Measurements from ENCODE around the gene EXPH5. TPM values are rescaled to one million over a fixed set of nuclear protein-coding genes. Genes with fewer than 3 reads are reported as not detected.

EXPH5 gene
- total RNA-seq, 1 experiment from 2014 or later = 36.3 TPM

DNA sequence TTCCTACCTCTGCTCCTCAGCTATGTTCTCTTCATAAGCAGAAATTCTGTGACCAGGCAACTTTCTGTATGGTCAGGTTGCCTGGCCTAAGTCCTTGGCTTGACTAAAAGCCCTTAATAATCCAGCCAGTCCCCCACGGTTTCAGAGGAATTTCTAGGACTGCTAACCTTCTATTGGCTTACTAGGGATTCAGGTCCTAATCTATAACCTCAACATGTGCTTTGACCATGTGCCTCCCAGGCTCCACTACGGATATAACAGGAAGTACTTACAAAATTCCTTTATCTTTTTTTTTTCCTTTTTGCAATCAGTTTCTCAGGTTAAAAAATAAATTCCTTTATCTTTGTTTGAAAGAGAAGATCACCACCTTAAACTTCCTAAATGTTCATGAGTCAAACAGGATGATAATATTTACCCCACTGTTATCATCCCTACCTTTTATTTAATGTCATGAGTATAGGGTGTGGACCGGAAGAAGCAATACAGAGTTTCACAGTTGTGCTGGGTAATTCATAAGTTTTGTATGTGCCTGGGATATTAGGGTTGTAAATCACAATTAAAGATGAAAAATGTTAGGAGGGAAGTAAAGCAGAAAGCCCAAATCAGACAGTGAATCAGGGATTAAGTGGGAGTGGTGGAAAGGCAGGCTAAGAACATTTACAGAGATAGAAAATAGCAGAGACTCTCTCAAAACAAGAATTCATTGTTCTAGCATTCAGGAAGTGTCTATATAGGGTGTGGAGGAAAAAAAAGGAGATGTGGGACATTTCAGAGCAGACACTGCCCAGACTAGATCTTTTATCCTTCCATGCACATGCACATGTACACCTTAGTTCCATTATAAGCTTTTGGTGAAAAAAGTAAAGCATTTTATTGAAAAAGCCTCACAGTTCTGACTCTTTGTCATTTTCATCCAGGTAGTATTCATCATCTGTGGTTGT is 84.6 kb downstream of the EXPH5 start:
- no peaks in the 10 kb centered on the region for H3K4me1 ChIP-seq (replicated peaks; ENCODE audit: insufficient read depth)
- ChIA-PET CTCF (no interaction called here), POLR2A (ENCODE audit: unreplicated experiment) (no interaction called here)
- no peak overlapping the region for H3K4me3 ChIP-seq
- H3K9me3 ChIP-seq (ENCODE audit: insufficient read depth, low read depth) = no peaks in the 10 kb centered on the region
- no peak for DNase-seq
- BruUV-seq (replicated peaks) = no TSS peak
- H3K27me3 ChIP-seq (ENCODE audit: insufficient read depth, low read depth) = no peaks in the 10 kb centered on the region
- no peak overlapping the region for H3K27ac ChIP-seq
- intact Hi-C loops (cut with micrococcal nuclease; ENCODE audit: unreplicated experiment) = no loop called here
- TF ChIP-seq EZH2 (IDR thresholded peaks at IDR 0.05; ENCODE audit: low read depth) (no peak), CTCF (conservative IDR thresholded peaks at IDR 0.05) (no peak)
- H2AFZ ChIP-seq = no peak overlapping the region
- H3K36me3 ChIP-seq (ENCODE audit: low read depth) = peaks cover 17% of the 10 kb centered on the region; the same call in 1 of the 2 replicates
- no peaks in the 10 kb centered on the region for H4K20me1 ChIP-seq (ENCODE audit: insufficient read depth)
- no peak overlapping the region for H3K4me2 ChIP-seq
- H3F3A ChIP-seq (ENCODE audit: insufficient read depth, low read depth) = peaks cover 3% of the 10 kb centered on the region; the same call in 1 of the 2 replicates
- H3K79me2 ChIP-seq (ENCODE audit: low read depth) = no peaks in the 10 kb centered on the region
- no peaks in the 10 kb centered on the region for H3K9me2 ChIP-seq (ENCODE audit: insufficient read depth)

DNA sequence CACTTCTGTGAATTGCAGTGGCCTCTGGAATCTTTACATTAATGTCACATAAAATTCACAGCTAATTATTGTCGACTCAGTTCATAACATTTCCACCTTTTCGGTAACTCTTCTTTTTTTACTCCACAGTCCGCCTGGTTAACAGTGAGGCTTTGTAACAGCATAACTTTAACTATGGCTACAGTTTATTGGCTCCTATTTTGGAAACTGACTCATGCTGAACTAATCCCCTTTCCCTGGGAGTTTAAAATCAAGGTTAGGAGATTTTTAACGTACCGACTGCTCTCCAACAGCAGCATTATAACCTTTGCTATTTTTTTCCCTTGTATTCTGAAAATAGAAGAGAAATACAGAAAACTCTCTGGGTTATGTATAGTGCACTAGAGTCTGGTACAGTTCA is 92.2 kb downstream of the EXPH5 start:
- Histone ChIP-seq H3K4me3 (no peak overlapping the region), H3K9me2 (ENCODE audit: insufficient read depth) (no peaks in the 10 kb centered on the region), H3K9me3 (ENCODE audit: insufficient read depth, low read depth) (no peaks in the 10 kb centered on the region), H3K27ac (no peak overlapping the region), H3F3A (ENCODE audit: insufficient read depth, low read depth) (peaks cover 20% of the 10 kb centered on the region), H3K4me2 (no peak overlapping the region), H4K20me1 (ENCODE audit: insufficient read depth) (no peaks in the 10 kb centered on the region), H3K27me3 (ENCODE audit: insufficient read depth, low read depth) (no peaks in the 10 kb centered on the region), H3K79me2 (ENCODE audit: low read depth) (peaks cover 4% of the 10 kb centered on the region), H2AFZ (no peak overlapping the region), H3K4me1 (replicated peaks; ENCODE audit: insufficient read depth) (peaks cover 10% of the 10 kb centered on the region), H3K36me3 (ENCODE audit: low read depth) (no peaks in the 10 kb centered on the region)
- POLR2A ChIA-PET (ENCODE audit: unreplicated experiment) = no interaction called here
- CTCF ChIA-PET = no interaction called here
- TF ChIP-seq EZH2 (IDR thresholded peaks at IDR 0.05; ENCODE audit: low read depth) (no peak), CTCF (conservative IDR thresholded peaks at IDR 0.05) (no peak)
- DNase-seq = no peak
- BruUV-seq (replicated peaks) = no TSS peak
- intact Hi-C loops (cut with micrococcal nuclease; ENCODE audit: unreplicated experiment) = no loop called here

DNA sequence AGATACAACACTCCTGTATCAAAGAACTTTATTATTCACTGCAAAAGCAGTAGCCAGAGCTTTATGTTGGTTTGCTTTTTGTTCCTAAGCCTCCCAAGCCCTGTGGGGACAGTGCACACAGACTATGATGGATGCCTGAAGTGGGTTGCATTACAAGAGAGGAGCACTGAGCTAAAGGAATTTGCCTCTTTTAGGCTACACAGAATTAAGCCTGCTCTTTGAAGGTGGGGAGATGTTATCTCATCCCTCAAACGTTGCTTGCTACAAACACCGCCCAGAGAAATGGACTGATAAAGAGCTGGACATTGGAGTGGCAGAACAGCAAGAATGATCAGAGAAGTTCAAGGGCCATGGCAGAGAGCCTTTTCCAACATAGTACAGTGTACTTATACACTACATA is 92.8 kb downstream of the EXPH5 start:
- Histone ChIP-seq H4K20me1 (ENCODE audit: insufficient read depth) (no peaks in the 10 kb centered on the region), H3K4me2 (no peak overlapping the region), H3K9me3 (ENCODE audit: insufficient read depth, low read depth) (no peaks in the 10 kb centered on the region), H3K9me2 (ENCODE audit: insufficient read depth) (no peaks in the 10 kb centered on the region), H3K36me3 (ENCODE audit: low read depth) (no peaks in the 10 kb centered on the region), H3K27ac (no peak overlapping the region), H3F3A (ENCODE audit: insufficient read depth, low read depth) (peaks cover 24% of the 10 kb centered on the region), H3K27me3 (ENCODE audit: insufficient read depth, low read depth) (no peaks in the 10 kb centered on the region), H2AFZ (no peak overlapping the region), H3K79me2 (ENCODE audit: low read depth) (peaks cover 9% of the 10 kb centered on the region), H3K4me1 (replicated peaks; ENCODE audit: insufficient read depth) (peaks cover 16% of the 10 kb centered on the region), H3K4me3 (no peak overlapping the region)
- TF ChIP-seq EZH2 (IDR thresholded peaks at IDR 0.05; ENCODE audit: low read depth) = no peak
- TF ChIP-seq CTCF (conservative IDR thresholded peaks at IDR 0.05) = no peak
- CTCF ChIA-PET = no interaction called here
- DNase-seq = no peak
- no TSS peak for BruUV-seq (replicated peaks)
- POLR2A ChIA-PET (ENCODE audit: unreplicated experiment) = no interaction called here
- intact Hi-C loops (cut with micrococcal nuclease; ENCODE audit: unreplicated experiment) = no loop called here
